Ureter (tissue), 1 donor: Measurements from ENCODE around the gene TMEM132E. TPM values are rescaled to one million over a fixed set of nuclear protein-coding genes. Genes with fewer than 3 reads are reported as not detected.

Source experiments
- DNase-seq: peaks from one replicate; pipeline ENCODE4 v3.0.0-alpha.2; 2020; ENCODE audit warnings: low spot score
- total RNA-seq: library from RNA; stranded (reverse); gene quantifications from one replicate; pipeline ENCODE4 v1.2.4, GENCODE V29; 2023
- donor health status: DM: yes; HTN: yes; CAD: no.

TMEM132E gene
- total RNA-seq, 1 donor from 2014 or later = 0.26 TPM

DNA sequence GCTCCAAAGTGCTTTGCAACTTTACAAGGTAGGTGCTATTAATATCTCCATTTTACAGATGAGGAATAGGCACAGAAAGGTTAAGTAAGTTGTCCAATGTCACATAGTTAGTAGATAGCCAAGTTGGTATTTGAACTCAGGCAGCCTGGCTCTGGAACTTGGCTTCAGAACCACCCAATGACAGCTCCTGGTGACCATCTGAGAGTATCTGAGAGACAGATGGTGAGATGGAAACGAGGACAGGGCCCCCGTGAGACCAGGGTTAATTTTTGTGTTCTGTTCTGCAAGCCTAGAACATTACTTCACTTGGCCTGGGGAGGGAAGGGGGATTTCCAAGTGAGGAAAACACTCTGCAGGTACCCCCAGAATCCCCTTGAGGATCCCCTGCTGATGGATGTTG is 9.8 kb upstream of the TMEM132E start:
- DNase-seq = no peak

DNA sequence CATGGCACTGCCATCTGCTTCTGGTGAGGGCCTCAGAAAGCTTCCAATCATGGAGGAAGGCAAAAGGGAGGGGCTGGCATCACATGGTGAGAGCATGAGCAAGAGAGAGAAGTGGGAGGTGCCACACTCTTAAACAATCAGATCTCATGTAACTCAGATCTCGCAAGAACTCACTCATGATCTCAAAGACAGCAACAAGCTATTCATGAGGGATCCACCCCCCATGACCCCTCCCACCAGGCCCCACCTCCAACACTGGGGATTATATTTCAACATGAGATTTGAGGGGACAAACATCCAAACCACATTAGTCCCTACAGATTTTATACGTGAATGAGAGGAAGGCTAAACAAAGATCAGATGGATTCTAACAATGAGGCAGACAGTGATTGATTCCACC is 8.9 kb upstream of the TMEM132E start:
- no peak for DNase-seq

GRCh38 chr17:34571428-34572130 is 7.8 kb upstream of the TMEM132E start:
- DNase-seq = no peak

DNA sequence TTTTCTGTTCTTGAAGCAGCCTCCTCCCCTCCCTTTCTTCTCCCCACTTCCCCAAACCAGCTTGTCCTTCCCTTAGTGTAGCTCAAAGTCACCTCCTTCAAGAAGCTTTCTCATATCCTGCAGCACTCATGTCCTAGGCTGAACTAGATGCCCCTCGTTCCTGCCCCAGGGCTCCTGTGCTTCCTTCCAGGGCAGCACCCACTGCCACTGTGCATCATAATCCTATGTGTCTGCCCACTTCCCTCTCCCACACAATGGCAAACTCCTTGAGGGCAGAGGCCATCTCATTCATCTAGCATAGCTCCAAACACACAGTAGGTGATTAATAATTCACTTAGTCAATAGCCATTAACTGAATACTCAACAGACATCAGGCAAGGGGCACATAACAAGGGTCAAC is 6.9 kb upstream of the TMEM132E start:
- DNase-seq = no peak

DNA sequence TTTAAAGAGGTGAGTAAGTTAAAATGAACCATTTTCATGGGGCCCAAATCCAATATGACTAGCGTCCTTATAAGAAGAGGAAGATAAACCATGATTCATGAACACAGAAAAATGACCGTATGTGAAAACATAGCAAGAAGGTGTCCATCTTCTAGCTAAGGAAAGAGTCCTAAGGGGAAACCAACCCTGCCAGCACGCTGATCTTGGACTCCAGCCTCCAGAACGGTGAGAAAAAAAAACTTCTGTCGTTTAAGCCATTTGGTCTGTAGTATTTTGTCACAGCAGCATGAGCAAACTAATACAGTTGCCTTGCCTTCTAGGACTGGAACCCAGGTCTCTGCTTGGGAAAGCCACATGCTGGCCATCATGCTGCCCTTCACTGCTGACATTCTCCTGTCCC is 4.2 kb upstream of the TMEM132E start:
- no peak for DNase-seq

- no peak for DNase-seq
These were observed 1.4 kb upstream of the TMEM132E start for GRCh38 chr17:34578016-34578415.

- no peak for DNase-seq
These were observed 746 bp upstream of the TMEM132E start for GRCh38 chr17:34578656-34579016.

- no peak for DNase-seq
These were observed 750 bp downstream of the TMEM132E start for GRCh38 chr17:34579979-34580684.

- no peak for DNase-seq
These were observed 1.5 kb downstream of the TMEM132E start for GRCh38 chr17:34580685-34581445.

- no peak for DNase-seq
These were observed 2.2 kb downstream of the TMEM132E start for GRCh38 chr17:34581446-34582184.

- no peak for DNase-seq
These were observed 3.0 kb downstream of the TMEM132E start for GRCh38 chr17:34582185-34582900.

DNA sequence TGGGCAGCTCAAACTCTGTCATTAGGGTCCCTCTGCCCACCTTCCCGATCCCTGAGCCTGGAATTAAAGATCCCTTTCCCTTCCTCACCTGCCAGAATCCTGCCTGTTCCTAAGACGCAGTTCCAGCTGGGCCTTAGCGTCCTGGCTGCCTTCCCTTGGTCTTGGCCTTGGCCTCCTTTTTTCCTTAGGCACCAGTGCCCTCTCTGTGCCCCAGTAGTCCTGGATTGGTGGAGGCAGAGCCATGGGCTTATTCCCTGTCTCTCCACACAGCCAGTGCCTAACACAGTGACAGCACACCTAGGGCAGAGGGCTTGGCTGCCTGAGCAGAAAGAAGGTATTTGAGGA is 3.5 kb downstream of the TMEM132E start:
- no peak for DNase-seq

DNA sequence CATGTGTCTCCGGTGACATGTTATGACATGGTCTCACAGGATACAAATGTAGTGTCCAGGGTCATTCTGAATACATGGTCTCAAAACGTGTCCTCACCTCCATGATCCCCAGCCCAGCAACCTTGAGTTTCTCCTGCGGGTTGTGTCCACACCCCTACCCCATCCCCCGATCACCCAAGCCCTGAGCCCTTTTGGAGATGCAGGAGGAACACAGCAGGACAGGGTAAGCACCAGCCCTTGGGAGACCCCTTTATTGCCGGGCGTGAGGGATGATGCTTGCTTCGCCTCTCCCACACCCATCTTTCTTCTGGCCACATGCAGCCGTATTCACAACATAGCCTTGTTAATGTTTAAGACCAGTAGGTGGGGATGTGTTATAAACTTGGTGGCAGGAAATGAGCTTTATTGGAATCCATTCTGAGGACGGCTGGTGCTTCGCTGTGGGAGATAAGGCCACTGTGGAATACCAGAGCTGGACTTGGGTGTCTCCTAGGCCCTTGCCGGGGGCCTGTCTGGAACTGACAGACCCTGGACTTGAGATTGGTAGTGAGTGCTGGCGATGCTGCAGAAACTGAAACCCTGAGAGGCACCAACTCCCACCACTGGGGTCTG is 5.5 kb downstream of the TMEM132E start:
- DNase-seq = no peak

DNA sequence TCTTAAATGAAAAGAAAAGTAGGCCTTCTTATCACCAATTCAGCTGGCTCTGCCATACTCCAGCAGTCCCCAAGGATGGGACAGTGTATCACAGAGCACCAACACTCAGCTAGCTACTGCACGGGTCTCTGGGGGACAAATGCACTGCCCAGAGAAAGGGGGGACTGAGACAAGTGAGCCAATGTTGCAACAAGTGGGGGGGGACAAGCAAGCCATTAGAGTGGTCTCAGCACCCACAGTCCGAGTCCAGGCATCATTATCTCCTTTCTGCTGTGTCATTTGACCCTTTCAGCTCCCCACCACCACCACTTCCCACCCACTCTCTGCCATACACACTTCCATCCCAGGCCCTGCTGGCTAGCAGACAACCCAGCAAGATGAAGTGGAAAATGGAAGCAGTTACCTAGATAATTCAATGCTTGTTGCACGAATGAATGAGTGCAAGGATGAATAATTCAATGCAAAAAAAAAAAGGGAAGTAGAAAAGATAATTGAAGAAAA is 7.0 kb downstream of the TMEM132E start:
- DNase-seq = no peak

DNA sequence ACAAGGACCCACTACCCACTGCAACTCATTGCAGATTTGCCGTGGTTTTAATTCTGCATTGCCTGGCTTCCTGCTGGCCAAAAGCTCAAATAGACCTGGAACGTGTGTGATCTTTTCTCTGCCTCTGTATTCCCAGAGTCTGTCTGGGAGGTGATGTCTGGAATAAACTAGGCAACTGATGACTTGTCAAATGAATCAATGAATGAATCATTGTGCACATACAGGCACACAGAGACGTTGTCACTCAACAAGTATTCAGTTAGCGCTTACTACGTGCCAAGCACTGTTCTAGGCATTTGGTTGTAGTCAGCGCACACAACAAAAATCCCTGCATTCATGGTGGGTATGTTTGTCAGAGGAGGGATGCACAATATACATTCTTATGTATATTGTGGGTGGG is 8.9 kb downstream of the TMEM132E start:
- no peak for DNase-seq

- no peak for DNase-seq
These were observed 10.0 kb downstream of the TMEM132E start for GRCh38 chr17:34589120-34589965.

DNA sequence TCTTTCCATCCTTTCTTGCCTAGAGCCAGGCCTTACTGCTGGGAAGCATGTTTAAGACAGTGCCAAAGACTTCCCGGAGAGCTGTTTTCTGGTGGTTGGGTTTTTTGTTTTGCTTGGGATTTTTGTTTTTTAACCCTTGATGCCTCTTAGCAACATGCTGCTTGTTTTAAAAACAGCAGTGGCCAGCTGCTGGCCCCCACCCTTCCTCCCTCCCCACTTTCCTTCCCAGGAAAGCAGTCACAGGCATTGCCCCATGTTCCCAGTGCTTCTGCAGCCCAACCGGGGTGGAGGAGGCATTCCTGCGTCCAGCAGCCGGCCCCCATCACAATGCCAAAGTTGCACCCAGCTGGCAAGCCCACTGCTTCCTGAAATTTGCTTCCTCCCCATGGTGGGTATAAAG is 12.6 kb downstream of the TMEM132E start:
- DNase-seq = no peak

- no peak for DNase-seq
These were observed 17.5 kb downstream of the TMEM132E start for GRCh38 chr17:34596920-34597319.

- DNase-seq = no peak
These were observed 18.9 kb downstream of the TMEM132E start for GRCh38 chr17:34598161-34598776.

DNA sequence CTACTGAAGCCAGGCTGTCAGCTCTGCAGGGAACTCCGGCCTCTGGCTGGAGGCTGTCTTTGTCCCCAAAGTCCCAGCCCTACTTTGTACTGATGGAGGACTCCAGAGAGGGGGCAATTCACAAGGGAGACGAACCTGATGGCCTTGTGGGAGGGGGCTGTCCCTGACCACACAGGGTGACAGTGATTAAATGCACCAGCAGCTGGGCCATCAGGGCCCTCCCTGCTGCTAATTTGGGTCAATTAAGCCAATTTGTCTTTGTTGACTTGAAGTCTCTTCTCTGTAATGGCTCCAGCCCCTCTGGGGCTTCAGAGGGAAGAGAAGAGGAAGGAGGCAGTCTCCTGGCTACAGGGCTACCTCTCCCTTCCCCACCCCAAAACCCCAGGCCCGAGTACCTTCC is 22.0 kb downstream of the TMEM132E start:
- DNase-seq = no peak
